ENCODE results near the gene MEN1. TPM values are rescaled to one million over a fixed set of nuclear protein-coding genes. Genes with fewer than 3 reads are reported as not detected.

The MEN1 gene
- total and polyA plus RNA-seq, 2 donors: 11.3 to 17.4 TPM

GRCh38 chr11:64778473-64779298 lies 31.7 kb downstream of the MEN1 start, which contains the start of gene SF1:
Gene SF1, minus strand, starts transcription at chr11:64778542. Its CDS starts 150 bp downstream, at chr11:64778392.
- H3K27ac ChIP-seq (ENCODE audit: low read depth): peak within 1 kb of the TSS; percentile 99
- under 1% methylated on average over 80 of the region's 80 CpGs for WGBS
- H3K4me1 ChIP-seq (ENCODE audit: insufficient read depth): no peaks in the 10 kb centered on the region
- H3K4me3 ChIP-seq (ENCODE audit: low read depth, low read length): peak within 1 kb of the TSS; percentile 100
- peak; percentile 100 for DNase-seq (ENCODE audit: extremely low spot score)
- peaks cover 1% of the 10 kb centered on the region for H3K36me3 ChIP-seq (ENCODE audit: insufficient read depth)

GRCh38 chr11:64778223-64778472 lies 32.2 kb downstream of the MEN1 start:
- peak overlapping the region; percentile 99 for H3K27ac ChIP-seq (ENCODE audit: low read depth)
- no peak for DNase-seq (ENCODE audit: extremely low spot score)
- peaks cover 1% of the 10 kb centered on the region for H3K36me3 ChIP-seq (ENCODE audit: insufficient read depth)
- WGBS: under 1% methylated on average over 28 of the region's 28 CpGs
- no peaks in the 10 kb centered on the region for H3K4me1 ChIP-seq (ENCODE audit: insufficient read depth)
- peak overlapping the region; percentile 100 for H3K4me3 ChIP-seq (ENCODE audit: low read depth, low read length)

GRCh38 chr11:64777449-64778222 lies 32.7 kb downstream of the MEN1 start:
- peak overlapping the region; percentile 99 for H3K27ac ChIP-seq (ENCODE audit: low read depth)
- peak; percentile 41 for DNase-seq (ENCODE audit: extremely low spot score)
- WGBS: under 1% methylated on average over 98 of the region's 98 CpGs
- no peaks in the 10 kb centered on the region for H3K4me1 ChIP-seq (ENCODE audit: insufficient read depth)
- H3K36me3 ChIP-seq (ENCODE audit: insufficient read depth): peaks cover 1% of the 10 kb centered on the region
- H3K4me3 ChIP-seq (ENCODE audit: low read depth, low read length): peak overlapping the region; percentile 100

GRCh38 chr11:64776875-64777274 lies 33.5 kb downstream of the MEN1 start:
- H3K27ac ChIP-seq (ENCODE audit: low read depth): no peak overlapping the region
- H3K36me3 ChIP-seq (ENCODE audit: insufficient read depth): peaks cover 1% of the 10 kb centered on the region
- peak overlapping the region; percentile 100 for H3K4me3 ChIP-seq (ENCODE audit: low read depth, low read length)
- H3K4me1 ChIP-seq (ENCODE audit: insufficient read depth): no peaks in the 10 kb centered on the region
- DNase-seq (ENCODE audit: extremely low spot score): no peak
- 14% methylated on average over 3 of the region's 3 CpGs for WGBS

- Histone ChIP-seq H3K4me3 (ENCODE audit: low read depth, low read length) (no peak overlapping the region), H3K4me1 (ENCODE audit: insufficient read depth) (no peaks in the 10 kb centered on the region), H3K36me3 (ENCODE audit: insufficient read depth) (peaks cover 1% of the 10 kb centered on the region), H3K27ac (ENCODE audit: low read depth) (no peak overlapping the region)
- no peak for DNase-seq (ENCODE audit: extremely low spot score)
- WGBS: 63% methylated on average over 6 of the region's 6 CpGs
Observed at GRCh38 chr11:64776425-64776824, 33.9 kb downstream of the MEN1 start.

- WGBS: 76% methylated on average over 5 of the region's 5 CpGs
- DNase-seq (ENCODE audit: extremely low spot score): no peak
- no peak overlapping the region for H3K4me3 ChIP-seq (ENCODE audit: low read depth, low read length)
- peaks cover 5% of the 10 kb centered on the region for H3K36me3 ChIP-seq (ENCODE audit: insufficient read depth)
- no peaks in the 10 kb centered on the region for H3K4me1 ChIP-seq (ENCODE audit: insufficient read depth)
- no peak overlapping the region for H3K27ac ChIP-seq (ENCODE audit: low read depth)
Observed at GRCh38 chr11:64774144-64774543, 36.2 kb downstream of the MEN1 start.

GRCh38 chr11:64772303-64773018 lies 37.9 kb downstream of the MEN1 start:
- no peak for DNase-seq (ENCODE audit: extremely low spot score)
- no peak overlapping the region for H3K4me3 ChIP-seq (ENCODE audit: low read depth, low read length)
- H3K36me3 ChIP-seq (ENCODE audit: insufficient read depth): peaks cover 16% of the 10 kb centered on the region
- WGBS: 69% methylated on average over 3 of the region's 3 CpGs
- no peak overlapping the region for H3K27ac ChIP-seq (ENCODE audit: low read depth)
- no peaks in the 10 kb centered on the region for H3K4me1 ChIP-seq (ENCODE audit: insufficient read depth)

GRCh38 chr11:64771861-64772260 lies 38.5 kb downstream of the MEN1 start:
- 85% methylated on average over 2 of the region's 2 CpGs for WGBS
- Histone ChIP-seq H3K36me3 (ENCODE audit: insufficient read depth) (peaks cover 18% of the 10 kb centered on the region), H3K4me1 (ENCODE audit: insufficient read depth) (no peaks in the 10 kb centered on the region), H3K4me3 (ENCODE audit: low read depth, low read length) (no peak overlapping the region), H3K27ac (ENCODE audit: low read depth) (no peak overlapping the region)
- no peak for DNase-seq (ENCODE audit: extremely low spot score)

- DNase-seq (ENCODE audit: extremely low spot score): no peak
- WGBS: 92% methylated on average over 12 of the region's 12 CpGs
- no peak overlapping the region for H3K4me3 ChIP-seq (ENCODE audit: low read depth, low read length)
- H3K27ac ChIP-seq (ENCODE audit: low read depth): no peak overlapping the region
- H3K4me1 ChIP-seq (ENCODE audit: insufficient read depth): no peaks in the 10 kb centered on the region
- H3K36me3 ChIP-seq (ENCODE audit: insufficient read depth): peaks cover 17% of the 10 kb centered on the region
Observed at GRCh38 chr11:64770120-64770519, 40.2 kb downstream of the MEN1 start.

GRCh38 chr11:64769283-64769682 lies 41.1 kb downstream of the MEN1 start:
- no peaks in the 10 kb centered on the region for H3K4me1 ChIP-seq (ENCODE audit: insufficient read depth)
- 92% methylated on average over 6 of the region's 6 CpGs for WGBS
- H3K36me3 ChIP-seq (ENCODE audit: insufficient read depth): peaks cover 22% of the 10 kb centered on the region
- no peak for DNase-seq (ENCODE audit: extremely low spot score)
- no peak overlapping the region for H3K27ac ChIP-seq (ENCODE audit: low read depth)
- H3K4me3 ChIP-seq (ENCODE audit: low read depth, low read length): no peak overlapping the region

GRCh38 chr11:64768300-64768694 lies 42.1 kb downstream of the MEN1 start:
- Histone ChIP-seq H3K36me3 (ENCODE audit: insufficient read depth) (peaks cover 23% of the 10 kb centered on the region), H3K4me3 (ENCODE audit: low read depth, low read length) (no peak overlapping the region), H3K27ac (ENCODE audit: low read depth) (no peak overlapping the region), H3K4me1 (ENCODE audit: insufficient read depth) (no peaks in the 10 kb centered on the region)
- DNase-seq (ENCODE audit: extremely low spot score): no peak
- 87% methylated on average over 6 of the region's 6 CpGs for WGBS

- no peak for DNase-seq (ENCODE audit: extremely low spot score)
- Histone ChIP-seq H3K4me1 (ENCODE audit: insufficient read depth) (no peaks in the 10 kb centered on the region), H3K4me3 (ENCODE audit: low read depth, low read length) (no peak overlapping the region), H3K27ac (ENCODE audit: low read depth) (no peak overlapping the region), H3K36me3 (ENCODE audit: insufficient read depth) (peaks cover 23% of the 10 kb centered on the region)
- WGBS: 50% methylated on average over 19 of the region's 19 CpGs
Observed at GRCh38 chr11:64767344-64768299, 42.7 kb downstream of the MEN1 start.

- H3K27ac ChIP-seq (ENCODE audit: low read depth): no peak overlapping the region
- WGBS: 96% methylated on average over 11 of the region's 11 CpGs
- no peak overlapping the region for H3K4me3 ChIP-seq (ENCODE audit: low read depth, low read length)
- H3K36me3 ChIP-seq (ENCODE audit: insufficient read depth): peaks cover 23% of the 10 kb centered on the region
- no peaks in the 10 kb centered on the region for H3K4me1 ChIP-seq (ENCODE audit: insufficient read depth)
- DNase-seq (ENCODE audit: extremely low spot score): no peak
Observed at GRCh38 chr11:64766881-64767280, 43.5 kb downstream of the MEN1 start.
